Activated CD4-positive, alpha-beta T cell treated with anti-CD3 and anti-CD28 coated beads for 36 hours (primary cell): Measurements from ENCODE around the gene SPTBN1. TPM values are rescaled to one million over a fixed set of nuclear protein-coding genes. Genes with fewer than 3 reads are reported as not detected.
"Not testable (repeated sequence)": the region's sequence is repeated elsewhere in the genome, so short reads cannot be mapped to it uniquely, and the experiment has no call there.

Source experiments
- ATAC-seq: fragments of 200-7000 bp; cut with Tn5 transposase; one replicate; pipeline ENCODE4 v1.10.0; 2021; ENCODE audit warnings: mild to moderate bottlenecking, moderate library complexity
- CTCF ChIA-PET: fragments of 350-600 bp; sonication (Branson Sonifier 250); formaldehyde crosslinking; loops from one replicate; lab custom pipeline; 2021; ENCODE audit warnings: antibody characterized with exemption; lab: Charles Lee
- POLR2A ChIA-PET: fragments of 350-600 bp; sonication (Branson Sonifier 250); formaldehyde crosslinking; loops from one replicate; lab custom pipeline; 2021; ENCODE audit warnings: antibody characterized with exemption, inconsistent platforms; lab: Charles Lee
- DNase-seq: peaks from one replicate; pipeline ENCODE4 v3.0.0-alpha.2; 2020
- H3K27ac Mint-ChIP-seq: one replicate; pipeline ENCODE4 v1.8.0; 2021; ENCODE audit warnings: mixed read lengths
- H3K27me3 Mint-ChIP-seq: one replicate; pipeline ENCODE4 v1.8.0; 2021; ENCODE audit warnings: mixed read lengths
- H3K36me3 Mint-ChIP-seq: one replicate; pipeline ENCODE4 v1.8.0; 2021; ENCODE audit warnings: low read depth, mixed read lengths
- H3K4me1 Mint-ChIP-seq: one replicate; pipeline ENCODE4 v1.8.0; 2021; ENCODE audit warnings: mixed read lengths
- H3K4me3 Mint-ChIP-seq: one replicate; pipeline ENCODE4 v1.8.0; 2021; ENCODE audit warnings: mild to moderate bottlenecking, moderate library complexity, mixed read lengths
- H3K9me3 Mint-ChIP-seq: one replicate; pipeline ENCODE4 v1.8.0; 2021; ENCODE audit warnings: low read depth, mixed read lengths
- intact Hi-C, 2 experiments: fragments of 100-400 bp; cut with DNase I in 1 of 2; cut with micrococcal nuclease in 1 of 2; formaldehyde crosslinking; loops; one replicate each; pipeline versions ENCODE4 v1.14.2 to v1.15.1; 2022 to 2024; cut with DNase I, micrococcal nuclease
- total RNA-seq, 2 experiments: library from RNA; stranded (reverse); gene quantifications; one replicate each; pipeline ENCODE4 v1.2.3, GENCODE V29; 2021

SPTBN1 gene
- total RNA-seq, 2 experiments from 2014 or later: 76.6 to 86.8 TPM

- H3K9me3 Mint-ChIP-seq: no peaks in the 10 kb centered on the region
- H3K27ac Mint-ChIP-seq: no peak overlapping the region
- POLR2A ChIA-PET: no interaction called here
- H3K4me1 Mint-ChIP-seq: peaks cover 15% of the 10 kb centered on the region
- H3K27me3 Mint-ChIP-seq: peaks cover 2% of the 10 kb centered on the region
- H3K36me3 Mint-ChIP-seq: no peaks in the 10 kb centered on the region
- DNase-seq (no peak), ATAC-seq (no peak)
- CTCF ChIA-PET: interaction anchor here (0.5 to 6.9 kb wide), 3 partner anchors 141 to 406 kb away, joined by 3 to 74 read pairs (median 3); no protein-coding TSS in a partner anchor
- H3K4me3 Mint-ChIP-seq: no peak overlapping the region
- intact Hi-C loops: loop anchor here (5.0 to 10.0 kb wide), 5 partner anchors 52 to 654 kb away; no protein-coding TSS in a partner anchor
Observed at GRCh38 chr2:54520687-54521086, 64.6 kb downstream of the SPTBN1 start.

- H3K4me3 Mint-ChIP-seq: no peak overlapping the region
- intact Hi-C loops: loop anchor here (1.0 to 10.0 kb wide), 8 partner anchors 50 to 652 kb away; no protein-coding TSS in a partner anchor
- no peaks in the 10 kb centered on the region for H3K9me3 Mint-ChIP-seq
- H3K27me3 Mint-ChIP-seq: peaks cover 2% of the 10 kb centered on the region
- ATAC-seq (peak; percentile 86), DNase-seq (peak; percentile 76)
- no peaks in the 10 kb centered on the region for H3K36me3 Mint-ChIP-seq
- no peak overlapping the region for H3K27ac Mint-ChIP-seq
- ChIA-PET POLR2A (interaction anchor here (0.6 kb wide), 1 partner anchor 157 kb away, joined by 3 read pairs; no protein-coding TSS in a partner anchor), CTCF (interaction anchor here (0.5 to 6.9 kb wide), 26 partner anchors 10 to 877 kb away, joined by 3 to 74 read pairs (median 5); no protein-coding TSS in a partner anchor)
- H3K4me1 Mint-ChIP-seq: peaks cover 15% of the 10 kb centered on the region
Observed at GRCh38 chr2:54522624-54523281, 66.6 kb downstream of the SPTBN1 start.

GRCh38 chr2:54523324-54523959 is 67.3 kb downstream of the SPTBN1 start:
- H3K4me1 Mint-ChIP-seq: peaks cover 15% of the 10 kb centered on the region
- no peaks in the 10 kb centered on the region for H3K36me3 Mint-ChIP-seq
- no peak overlapping the region for H3K4me3 Mint-ChIP-seq
- H3K9me3 Mint-ChIP-seq: no peaks in the 10 kb centered on the region
- DNase-seq (no peak), ATAC-seq (no peak)
- ChIA-PET POLR2A (interaction anchor here (0.6 kb wide), 1 partner anchor 157 kb away, joined by 3 read pairs; no protein-coding TSS in a partner anchor), CTCF (interaction anchor here (0.5 to 6.9 kb wide), 34 partner anchors 9 to 876 kb away, joined by 3 to 74 read pairs (median 4); no protein-coding TSS in a partner anchor)
- intact Hi-C loops: loop anchor here (2.0 to 10.0 kb wide), 6 partner anchors 49 to 651 kb away; no protein-coding TSS in a partner anchor
- peaks cover 2% of the 10 kb centered on the region for H3K27me3 Mint-ChIP-seq
- no peak overlapping the region for H3K27ac Mint-ChIP-seq

- peak overlapping the region; percentile 15 for H3K4me3 Mint-ChIP-seq
- peaks cover 15% of the 10 kb centered on the region for H3K4me1 Mint-ChIP-seq
- ATAC-seq: peak; percentile 95
Observed at GRCh38 chr2:54524226-54524991, 68.3 kb downstream of the SPTBN1 start.

GRCh38 chr2:54525321-54525720 is 69.2 kb downstream of the SPTBN1 start:
- ChIA-PET POLR2A (interaction anchor here (0.8 kb wide), 1 partner anchor 94 kb away, joined by 3 read pairs; no protein-coding TSS in a partner anchor), CTCF (interaction anchor here (0.8 to 6.9 kb wide), 8 partner anchors 25 to 179 kb away, joined by 3 to 74 read pairs (median 5); no protein-coding TSS in a partner anchor)
- intact Hi-C loops: loop anchor here in 1 of 2 experiments (2.0 to 10.0 kb wide), 2 partner anchors 33 to 649 kb away; no protein-coding TSS in a partner anchor
- no peaks in the 10 kb centered on the region for H3K9me3 Mint-ChIP-seq
- no peak overlapping the region for H3K4me3 Mint-ChIP-seq
- H3K36me3 Mint-ChIP-seq: no peaks in the 10 kb centered on the region
- ATAC-seq (no peak), DNase-seq (no peak)
- no peak overlapping the region for H3K27ac Mint-ChIP-seq
- H3K27me3 Mint-ChIP-seq: no peaks in the 10 kb centered on the region
- H3K4me1 Mint-ChIP-seq: peaks cover 16% of the 10 kb centered on the region

More at GRCh38 chr2:54524226-54524991, 68.3 kb downstream of the SPTBN1 start:
- peak overlapping the region; percentile 38 for H3K27ac Mint-ChIP-seq
- intact Hi-C loops: loop anchor here (1.0 to 10.0 kb wide), 8 partner anchors 34 to 650 kb away; no protein-coding TSS in a partner anchor
- DNase-seq: peak; percentile 54
- no peaks in the 10 kb centered on the region for H3K36me3 Mint-ChIP-seq
- POLR2A ChIA-PET: interaction anchor here (0.6 to 0.8 kb wide), 2 partner anchors 95 to 103 kb away, joined by 3 read pairs; no protein-coding TSS in a partner anchor
- CTCF ChIA-PET: interaction anchor here (0.6 to 6.9 kb wide), 28 partner anchors 10 to 540 kb away, joined by 3 to 74 read pairs (median 4); no protein-coding TSS in a partner anchor
- no peaks in the 10 kb centered on the region for H3K9me3 Mint-ChIP-seq
- peaks cover 2% of the 10 kb centered on the region for H3K27me3 Mint-ChIP-seq

- Mint-ChIP-seq H3K4me3 (no peak overlapping the region), H3K9me3 (no peaks in the 10 kb centered on the region), H3K27ac (no peak overlapping the region), H3K4me1 (peaks cover 16% of the 10 kb centered on the region), H3K36me3 (no peaks in the 10 kb centered on the region), H3K27me3 (no peaks in the 10 kb centered on the region)
- ATAC-seq: no peak
- intact Hi-C loops: loop anchor here in 1 of 2 experiments (10.0 kb wide), 1 partner anchor 648 kb away; no protein-coding TSS in a partner anchor
- CTCF ChIA-PET: interaction anchor here (0.7 to 5.4 kb wide), 5 partner anchors 10 to 140 kb away, joined by 3 to 36 read pairs (median 4); no protein-coding TSS in a partner anchor
- DNase-seq: no peak
- POLR2A ChIA-PET: no interaction called here
Observed at GRCh38 chr2:54526226-54526879, 70.2 kb downstream of the SPTBN1 start.

GRCh38 chr2:54528311-54528955 is 72.3 kb downstream of the SPTBN1 start:
- Mint-ChIP-seq H3K4me1 (peaks cover 11% of the 10 kb centered on the region), H3K27ac (no peak overlapping the region), H3K36me3 (no peaks in the 10 kb centered on the region), H3K9me3 (no peaks in the 10 kb centered on the region), H3K4me3 (no peak overlapping the region), H3K27me3 (no peaks in the 10 kb centered on the region)
- no peak for ATAC-seq
- ChIA-PET POLR2A (no interaction called here), CTCF (interaction anchor here (0.6 to 1.2 kb wide), 4 partner anchors 14 to 195 kb away, joined by 3 to 5 read pairs (median 4); partner anchors contain the start of gene EML6)
- intact Hi-C loops: loop anchor here in 1 of 2 experiments (2.0 to 10.0 kb wide), 2 partner anchors 22 to 646 kb away; no protein-coding TSS in a partner anchor
- no peak for DNase-seq

- intact Hi-C loops: loop anchor here in 1 of 2 experiments (2.0 to 10.0 kb wide), 2 partner anchors 21 to 645 kb away; no protein-coding TSS in a partner anchor
- H3K4me1 Mint-ChIP-seq, H3K4me3 Mint-ChIP-seq, ATAC-seq, H3K27me3 Mint-ChIP-seq, DNase-seq, H3K27ac Mint-ChIP-seq, H3K9me3 Mint-ChIP-seq, POLR2A ChIA-PET, H3K36me3 Mint-ChIP-seq: not testable (repeated sequence)
- CTCF ChIA-PET: interaction anchor here (0.6 to 1.8 kb wide), 3 partner anchors 136 to 1102 kb away, joined by 3 to 5 read pairs (median 3); no protein-coding TSS in a partner anchor
Observed at GRCh38 chr2:54529518-54529917, 73.4 kb downstream of the SPTBN1 start.

- intact Hi-C loops: loop anchor here in 1 of 2 experiments (2.0 to 10.0 kb wide), 2 partner anchors 21 to 645 kb away; no protein-coding TSS in a partner anchor
- H3K27me3 Mint-ChIP-seq: no peaks in the 10 kb centered on the region
- ChIA-PET CTCF (interaction anchor here (0.6 to 1.8 kb wide), 5 partner anchors 10 to 1102 kb away, joined by 3 to 5 read pairs (median 3); no protein-coding TSS in a partner anchor), POLR2A (no interaction called here)
- DNase-seq (no peak), ATAC-seq (peak; percentile 39)
- H3K27ac Mint-ChIP-seq: no peak overlapping the region
- H3K9me3 Mint-ChIP-seq: no peaks in the 10 kb centered on the region
- no peak overlapping the region for H3K4me3 Mint-ChIP-seq
- H3K36me3 Mint-ChIP-seq: no peaks in the 10 kb centered on the region
- peaks cover 2% of the 10 kb centered on the region for H3K4me1 Mint-ChIP-seq
Observed at GRCh38 chr2:54529935-54530334, 73.8 kb downstream of the SPTBN1 start.
